IMR-90 (cell line): ENCODE results near the gene RGS13. TPM values are rescaled to one million over a fixed set of nuclear protein-coding genes. Genes with fewer than 3 reads are reported as not detected.

ENCODE experiments used
- ATAC-seq: fragments of 200-7000 bp; cut with Tn5 transposase; 2 replicates; pipeline ENCODE4 v1.9.1; 2020; ENCODE audit warnings: low read depth, mild to moderate bottlenecking, moderate library complexity
- BruUV-seq: library from RNA; stranded (reverse); fragments of 400-500 nt; replicated peaks from 2 replicates; lab custom pipeline; 2021; lab: Mats Ljungman, UMichigan
- CTCF ChIA-PET: fragments of 300-600 bp; formaldehyde crosslinking; extraction: SDS; loops from one replicate; lab custom pipeline; 2021; ENCODE audit warnings: antibody characterized with exemption; lab: Yijun Ruan, JAX
- POLR2A ChIA-PET: fragments of 300-600 bp; sonication (Branson Sonifier 250); formaldehyde crosslinking; loops from one replicate; lab custom pipeline; 2022; ENCODE audit warnings: antibody characterized with exemption; ENCODE audit not compliant: unreplicated experiment; lab: Charles Lee
- DNase-seq: peaks from one replicate; pipeline ENCODE4 v3.0.0; 2013
- H2AFZ ChIP-seq: replicated peaks from 2 replicates; pipeline ENCODE3; 2013; ENCODE audit warnings: low read length, mild to moderate bottlenecking; ENCODE audit not compliant: poor library complexity
- H2AK5ac ChIP-seq: 2 replicates; pipeline ENCODE4 v1.6.1; 2013; ENCODE audit warnings: low read depth, low read length, inconsistent platforms
- H2AK9ac ChIP-seq: replicated peaks from 2 replicates; pipeline ENCODE3; 2013; ENCODE audit warnings: mild to moderate bottlenecking, low read depth, low read length, moderate library complexity; ENCODE audit not compliant: poor library complexity
- H2BK120ac ChIP-seq: 2 replicates; pipeline ENCODE4 v1.6.1; 2013; ENCODE audit warnings: low read depth, low read length, inconsistent platforms
- H2BK15ac ChIP-seq: 3 replicates; pipeline ENCODE4 v1.6.1; 2013; ENCODE audit warnings: low read depth, low read length, inconsistent platforms
- H2BK20ac ChIP-seq: 2 replicates; pipeline ENCODE4 v1.6.1; 2013; ENCODE audit warnings: low read depth, mild to moderate bottlenecking, inconsistent platforms, low read length, moderate library complexity
- H2BK5ac ChIP-seq: 2 replicates; pipeline ENCODE4 v1.6.1; 2013; ENCODE audit warnings: mild to moderate bottlenecking, low read depth, low read length, inconsistent platforms; ENCODE audit not compliant: poor library complexity, severe bottlenecking
- H3K14ac ChIP-seq: replicated peaks from 2 replicates; pipeline ENCODE4 v1.6.1; 2013; ENCODE audit warnings: low read depth, low read length, inconsistent platforms
- H3K18ac ChIP-seq: 2 replicates; pipeline ENCODE4 v1.6.1; 2013; ENCODE audit warnings: low read depth, low read length, control low read depth
- H3K23ac ChIP-seq: 2 replicates; pipeline ENCODE4 v1.6.1; 2013; ENCODE audit warnings: low read depth, low read length, inconsistent platforms
- H3K27ac ChIP-seq: 2 replicates; pipeline ENCODE4 v1.5.1; 2013; ENCODE audit warnings: mild to moderate bottlenecking, control low read depth, low read length; ENCODE audit not compliant: insufficient read depth
- H3K27me3 ChIP-seq: 2 replicates; pipeline ENCODE4 v1.6.1; 2013; ENCODE audit warnings: low read length; ENCODE audit not compliant: control insufficient read depth, insufficient read depth
- H3K36me3 ChIP-seq: 2 replicates; pipeline ENCODE4 v1.6.1; 2013; ENCODE audit warnings: low read length, mixed read lengths; ENCODE audit not compliant: control insufficient read depth, insufficient read depth
- H3K4ac ChIP-seq: 2 replicates; pipeline ENCODE4 v1.6.1; 2013; ENCODE audit warnings: low read depth, low read length, inconsistent platforms
- H3K4me1 ChIP-seq: 2 replicates; pipeline ENCODE4 v1.6.1; 2013; ENCODE audit warnings: low read length, mixed read lengths; ENCODE audit not compliant: control insufficient read depth, insufficient read depth
- H3K4me2 ChIP-seq: 2 replicates; pipeline ENCODE4 v1.6.1; 2013; ENCODE audit warnings: low read depth, mild to moderate bottlenecking, control low read depth, low read length, moderate library complexity
- H3K4me3 ChIP-seq: 2 replicates; pipeline ENCODE4 v1.5.1; 2013; ENCODE audit warnings: low read depth, mild to moderate bottlenecking, control low read depth, low read length, moderate library complexity; ENCODE audit not compliant: insufficient read depth
- H3K56ac ChIP-seq: 2 replicates; pipeline ENCODE4 v1.6.1; 2013; ENCODE audit warnings: low read length, inconsistent platforms; ENCODE audit not compliant: insufficient read depth; ENCODE audit errors: extremely low read depth
- H3K79me1 ChIP-seq, 2 experiments: 2 replicates each; pipeline ENCODE4 v1.6.1; 2013; ENCODE audit warnings: low read length in 2 of 2, inconsistent platforms in 1 of 2, low read depth in 1 of 2
- H3K9ac ChIP-seq: 2 replicates; pipeline ENCODE4 v1.6.1; 2013; ENCODE audit warnings: low read depth, low read length, control low read depth
- H3K9me1 ChIP-seq: 2 replicates; pipeline ENCODE4 v1.6.1; 2013; ENCODE audit warnings: low read length, inconsistent platforms; ENCODE audit not compliant: insufficient read depth
- H3K9me3 ChIP-seq: 2 replicates; pipeline ENCODE4 v1.6.1; 2013; ENCODE audit warnings: low read length; ENCODE audit not compliant: control insufficient read depth, insufficient read depth
- H4K20me1 ChIP-seq: 2 replicates; pipeline ENCODE4 v1.6.1; 2013; ENCODE audit warnings: low read length, inconsistent platforms; ENCODE audit not compliant: insufficient read depth
- H4K5ac ChIP-seq: 2 replicates; pipeline ENCODE4 v1.6.1; 2013; ENCODE audit warnings: mild to moderate bottlenecking, low read depth, low read length, control low read depth
- H4K8ac ChIP-seq, 2 experiments: 2 replicates each; pipeline ENCODE4 v1.6.1; 2013; ENCODE audit warnings: low read depth in 2 of 2, low read length in 2 of 2, control low read depth in 1 of 2, inconsistent platforms in 1 of 2
- H4K91ac ChIP-seq: 2 replicates; pipeline ENCODE4 v1.6.1; 2013; ENCODE audit warnings: low read depth, low read length, inconsistent platforms; ENCODE audit not compliant: insufficient read depth
- BHLHE40 ChIP-seq: fragments of 150-350 bp; IDR thresholded peaks from 2 replicates; pipeline ENCODE4 v1.6.1; 2016; ENCODE audit warnings: mild to moderate bottlenecking, low read depth, low read length
- CEBPB ChIP-seq: IDR thresholded peaks from 2 replicates; pipeline ENCODE4 v1.6.1; 2012; ENCODE audit warnings: low read depth, low read length, improper control_type of control experiment
- CHD1 ChIP-seq: IDR thresholded peaks from 2 replicates; pipeline ENCODE4 v1.6.1; 2012; ENCODE audit warnings: low read depth, low read length, improper control_type of control experiment
- MAFK ChIP-seq: IDR thresholded peaks from 2 replicates; pipeline ENCODE4 v1.6.1; 2012; ENCODE audit warnings: low read depth, low read length, improper control_type of control experiment
- MXI1 ChIP-seq: IDR thresholded peaks from 2 replicates; pipeline ENCODE4 v1.6.1; 2012; ENCODE audit warnings: low read depth, mild to moderate bottlenecking, low read length, moderate library complexity, borderline replicate concordance
- NFE2L2 ChIP-seq: fragments of 150-350 bp; IDR thresholded peaks from 2 replicates; pipeline ENCODE4 v1.6.1; 2016; ENCODE audit warnings: low read depth, mild to moderate bottlenecking, low read length
- RFX5 ChIP-seq: IDR thresholded peaks from 2 replicates; pipeline ENCODE4 v1.8.0; 2012; ENCODE audit warnings: low read depth, mild to moderate bottlenecking, low read length, moderate library complexity
- SMC3 ChIP-seq: fragments of 150-350 bp; IDR thresholded peaks from 2 replicates; pipeline ENCODE4 v1.6.1; 2016; ENCODE audit warnings: low read depth, mild to moderate bottlenecking, antibody characterized with exemption, low read length, moderate library complexity
- WGBS, 2 experiments: methylation state at CpG; one replicate each; pipeline versions ENCODE4 v1.1.5 to v1.1.7; 2013; ENCODE audit warnings: missing lambda C conversion rate in 2 of 2; ENCODE audit not compliant: insufficient read length in 1 of 2; ENCODE audit errors: extremely low coverage in 2 of 2; 5-methylcytosine and 5-hydroxymethylcytosine counted together
- dilution Hi-C: fragments of 300-500 bp; cut with HindIII; formaldehyde crosslinking; loops from one replicate; pipeline ENCODE4 v1.14.3; 2018; ENCODE audit warnings: low sequenced_read_pairs; ENCODE audit not compliant: unreplicated experiment
- in situ Hi-C: fragments of 300-500 bp; cut with MboI; formaldehyde crosslinking; loops from 3 replicates; pipeline ENCODE4 v1.14.3; 2019; ENCODE audit warnings: low sequenced_read_pairs, inconsistent platforms, mixed read lengths
- intact Hi-C: fragments of 100-400 bp; cut with micrococcal nuclease; formaldehyde crosslinking; loops from 2 replicates; pipeline ENCODE4 v1.10.0; 2022
- polyA plus RNA-seq, 3 experiments: library from polyadenylated mRNA; depleted of rRNA; stranded (reverse); fragments of >200 nt; gene quantifications; 2 replicates each; pipeline ENCODE4 v1.2.3, GENCODE V29; 2012; ENCODE audit warnings: low replicate concordance in 1 of 3
- total RNA-seq: library from RNA; depleted of rRNA; stranded (reverse); fragments of >200 nt; gene quantifications from 2 replicates; pipeline ENCODE4 v1.2.3, GENCODE V29; 2012
- TF ChIP-seq, protein P1 (sequence below): conservative IDR thresholded peaks from 2 replicates; pipeline ENCODE4 v1.5.1; 2012; ENCODE audit warnings: mild to moderate bottlenecking, low read depth, low read length, improper control_type of control experiment
- TF ChIP-seq, protein P2 (sequence below): fragments of 150-350 bp; IDR thresholded peaks from 2 replicates; pipeline ENCODE4 v1.6.1; 2016; ENCODE audit warnings: low read depth, mild to moderate bottlenecking, low read length, moderate library complexity, borderline replicate concordance

The RGS13 gene
- total and polyA plus RNA-seq, 2 of the 4 experiments (the other 2 are of a cell fraction): not detected

DNA sequence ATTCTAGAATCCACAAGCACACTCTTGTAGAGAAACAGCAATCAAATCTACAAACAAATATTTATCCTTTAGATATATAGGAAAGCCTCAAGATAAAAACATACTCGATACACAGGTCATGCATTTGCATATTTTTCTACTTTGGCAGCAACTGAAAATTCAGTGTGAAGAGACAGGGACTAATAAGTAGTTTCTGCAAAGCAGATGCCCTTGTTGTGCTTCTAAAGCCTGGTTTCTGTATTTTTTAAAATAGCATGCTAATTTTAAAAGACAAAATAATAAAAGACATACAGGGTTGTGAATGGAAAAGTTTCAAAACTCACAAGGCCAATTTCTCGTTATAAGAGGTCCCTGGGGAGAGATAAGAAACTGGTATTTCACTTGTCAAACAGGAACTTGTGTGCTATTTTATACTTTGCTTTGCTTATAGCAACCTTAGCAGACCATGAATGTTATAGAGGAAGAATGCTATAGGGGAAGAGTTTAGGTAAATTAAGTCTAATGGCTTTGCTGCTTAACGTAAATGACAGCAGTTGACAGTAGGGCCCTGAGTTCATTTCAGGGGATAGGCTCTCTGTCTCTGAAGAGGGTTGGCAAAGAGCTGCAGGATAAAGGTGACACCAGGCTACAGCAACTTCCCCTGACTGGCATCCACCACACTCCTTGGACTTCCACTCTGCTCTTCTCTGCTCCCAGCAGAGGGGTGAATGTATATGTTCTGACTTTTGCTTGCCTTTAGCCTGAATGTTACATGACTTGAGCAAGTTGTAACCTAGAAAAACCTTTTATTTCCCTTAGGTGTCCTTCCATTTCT lies 9.4 kb upstream of the RGS13 start:
- dilution Hi-C loops: no loop called here

More for the DNA sequence above, 9.4 kb upstream of the RGS13 start:
- H3K14ac ChIP-seq: no peak overlapping the region
- TF ChIP-seq MAFK: no peak
- no peak for TF ChIP-seq RFX5
- TF ChIP-seq SMC3: no peak
- TF ChIP-seq CEBPB: no peak
- no peak for TF ChIP-seq NFE2L2
- TF ChIP-seq, protein P1, sequence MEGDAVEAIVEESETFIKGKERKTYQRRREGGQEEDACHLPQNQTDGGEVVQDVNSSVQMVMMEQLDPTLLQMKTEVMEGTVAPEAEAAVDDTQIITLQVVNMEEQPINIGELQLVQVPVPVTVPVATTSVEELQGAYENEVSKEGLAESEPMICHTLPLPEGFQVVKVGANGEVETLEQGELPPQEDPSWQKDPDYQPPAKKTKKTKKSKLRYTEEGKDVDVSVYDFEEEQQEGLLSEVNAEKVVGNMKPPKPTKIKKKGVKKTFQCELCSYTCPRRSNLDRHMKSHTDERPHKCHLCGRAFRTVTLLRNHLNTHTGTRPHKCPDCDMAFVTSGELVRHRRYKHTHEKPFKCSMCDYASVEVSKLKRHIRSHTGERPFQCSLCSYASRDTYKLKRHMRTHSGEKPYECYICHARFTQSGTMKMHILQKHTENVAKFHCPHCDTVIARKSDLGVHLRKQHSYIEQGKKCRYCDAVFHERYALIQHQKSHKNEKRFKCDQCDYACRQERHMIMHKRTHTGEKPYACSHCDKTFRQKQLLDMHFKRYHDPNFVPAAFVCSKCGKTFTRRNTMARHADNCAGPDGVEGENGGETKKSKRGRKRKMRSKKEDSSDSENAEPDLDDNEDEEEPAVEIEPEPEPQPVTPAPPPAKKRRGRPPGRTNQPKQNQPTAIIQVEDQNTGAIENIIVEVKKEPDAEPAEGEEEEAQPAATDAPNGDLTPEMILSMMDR: no peak
- TF ChIP-seq, protein P2, sequence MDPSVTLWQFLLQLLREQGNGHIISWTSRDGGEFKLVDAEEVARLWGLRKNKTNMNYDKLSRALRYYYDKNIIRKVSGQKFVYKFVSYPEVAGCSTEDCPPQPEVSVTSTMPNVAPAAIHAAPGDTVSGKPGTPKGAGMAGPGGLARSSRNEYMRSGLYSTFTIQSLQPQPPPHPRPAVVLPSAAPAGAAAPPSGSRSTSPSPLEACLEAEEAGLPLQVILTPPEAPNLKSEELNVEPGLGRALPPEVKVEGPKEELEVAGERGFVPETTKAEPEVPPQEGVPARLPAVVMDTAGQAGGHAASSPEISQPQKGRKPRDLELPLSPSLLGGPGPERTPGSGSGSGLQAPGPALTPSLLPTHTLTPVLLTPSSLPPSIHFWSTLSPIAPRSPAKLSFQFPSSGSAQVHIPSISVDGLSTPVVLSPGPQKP: no peak
- no peak for TF ChIP-seq CHD1
- TF ChIP-seq MXI1: no peak
- TF ChIP-seq BHLHE40: no peak
- H3K23ac ChIP-seq: no peak overlapping the region
- no peak overlapping the region for H4K91ac ChIP-seq
- no peak overlapping the region for H2BK20ac ChIP-seq
- CTCF ChIA-PET: no interaction called here
- no peaks in the 10 kb centered on the region for H3K27me3 ChIP-seq
- POLR2A ChIA-PET: interaction anchor here (0.7 kb wide), 1 partner anchor 649 kb away, joined by 4 read pairs; no protein-coding TSS in a partner anchor
- no peak overlapping the region for H3K27ac ChIP-seq
- H4K8ac ChIP-seq: no peak overlapping the region
- H3K4me2 ChIP-seq: no peak overlapping the region
- 80% methylated on average over 1 of the region's 3 CpGs; no CpG with 5 or more reads in 1 of the 2 experiments for WGBS, 2 experiments
- in situ Hi-C loops (no loop called here), intact Hi-C loops (loop anchor here (2.0 kb wide), 1 partner anchor 178 kb away; no protein-coding TSS in a partner anchor)
- H3K9me3 ChIP-seq: no peaks in the 10 kb centered on the region
- H3K4me3 ChIP-seq: no peak overlapping the region
- ATAC-seq (no peak), DNase-seq (no peak)
- H3K56ac ChIP-seq: no peak overlapping the region
- no peak overlapping the region for H2AK9ac ChIP-seq
- no TSS peak for BruUV-seq
- H3K4ac ChIP-seq: no peak overlapping the region
- H3K4me1 ChIP-seq: no peaks in the 10 kb centered on the region; the same call in 1 of the 2 replicates
- H2AK5ac ChIP-seq: no peak overlapping the region
- no peaks in the 10 kb centered on the region for H4K20me1 ChIP-seq
- no peak overlapping the region for H3K18ac ChIP-seq
- H3K9ac ChIP-seq: no peak overlapping the region
- H2BK5ac ChIP-seq: no peak overlapping the region
- no peaks in the 10 kb centered on the region for H3K36me3 ChIP-seq
- H4K5ac ChIP-seq: no peak overlapping the region
- no peaks in the 10 kb centered on the region for H3K9me1 ChIP-seq
- H3K79me1 ChIP-seq: no peaks in the 10 kb centered on the region
- no peak overlapping the region for H2BK120ac ChIP-seq
- no peak overlapping the region for H2BK15ac ChIP-seq
- no peak overlapping the region for H2AFZ ChIP-seq
